NCI-H1105 (cell line): ENCODE results near the gene DOC2B.
"Not testable (repeated sequence)": the region's sequence is repeated elsewhere in the genome, so short reads cannot be mapped to it uniquely, and the experiment has no call there.

Experiments used
- DNase-seq: peaks from one replicate; lab custom pipeline; 2025; lab: John Stamatoyannopoulos, UW

The DOC2B gene

GRCh38 chr17:210402-210801, 29.0 kb upstream of the DOC2B start:
- no peak for DNase-seq

- no peak for DNase-seq
Measured at GRCh38 chr17:208429-208828, 27.0 kb upstream of the DOC2B start.

DNA sequence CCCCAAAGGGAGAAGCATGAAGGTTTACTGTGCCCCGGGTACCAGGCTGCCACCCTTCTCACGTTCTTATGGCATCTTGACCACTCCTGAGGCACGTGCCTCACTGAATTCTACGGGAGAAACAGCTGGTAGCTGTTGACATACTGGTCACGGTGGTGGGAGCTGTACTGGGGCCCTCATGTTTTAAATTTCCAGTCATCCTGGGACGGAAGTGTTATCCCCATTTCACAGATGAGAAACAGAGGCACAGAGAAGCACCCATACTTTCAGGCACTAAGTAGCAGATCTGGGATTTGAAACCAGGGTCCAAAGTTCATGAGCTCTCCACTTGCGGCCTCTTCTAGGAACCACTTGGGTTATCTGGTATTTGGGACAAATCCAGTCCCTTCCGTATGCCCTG, 26.3 kb upstream of the DOC2B start:
- DNase-seq: no peak

DNA sequence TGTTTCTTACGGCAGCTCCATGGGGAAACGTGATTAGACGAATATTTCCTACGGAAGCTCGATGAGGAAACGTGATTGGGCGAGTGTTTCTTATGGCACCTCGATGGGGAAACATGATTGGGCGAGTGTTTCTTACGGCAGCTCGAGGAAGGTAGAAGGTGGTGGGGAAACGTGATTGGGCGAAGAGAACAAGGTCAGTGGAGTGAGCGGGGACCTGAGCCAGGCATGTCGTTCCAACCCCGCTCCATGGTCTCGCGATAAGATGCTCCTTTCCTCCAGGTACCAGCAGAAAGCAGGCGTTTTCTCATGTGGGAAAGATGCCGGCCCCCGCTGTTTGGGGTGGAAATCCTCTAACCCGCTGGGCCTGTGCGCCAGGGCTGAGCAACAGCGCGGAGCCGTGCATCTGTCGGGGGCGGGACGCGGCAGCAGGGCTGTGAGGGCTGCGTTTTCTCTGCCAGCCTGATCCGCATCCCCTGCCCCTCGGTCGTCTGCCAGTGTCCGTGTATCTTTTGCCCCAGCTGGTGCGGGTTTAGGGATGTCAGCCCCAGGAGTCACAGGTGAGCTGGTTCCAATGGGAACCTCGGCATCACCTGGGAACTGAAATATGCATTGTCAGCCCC, 25.6 kb upstream of the DOC2B start:
- DNase-seq: no peak

GRCh38 chr17:206484-206883, 25.0 kb upstream of the DOC2B start:
- not testable (repeated sequence) for DNase-seq

GRCh38 chr17:205817-206216, 24.4 kb upstream of the DOC2B start:
- no peak for DNase-seq

GRCh38 chr17:205148-205669, 23.8 kb upstream of the DOC2B start:
- DNase-seq: no peak

DNA sequence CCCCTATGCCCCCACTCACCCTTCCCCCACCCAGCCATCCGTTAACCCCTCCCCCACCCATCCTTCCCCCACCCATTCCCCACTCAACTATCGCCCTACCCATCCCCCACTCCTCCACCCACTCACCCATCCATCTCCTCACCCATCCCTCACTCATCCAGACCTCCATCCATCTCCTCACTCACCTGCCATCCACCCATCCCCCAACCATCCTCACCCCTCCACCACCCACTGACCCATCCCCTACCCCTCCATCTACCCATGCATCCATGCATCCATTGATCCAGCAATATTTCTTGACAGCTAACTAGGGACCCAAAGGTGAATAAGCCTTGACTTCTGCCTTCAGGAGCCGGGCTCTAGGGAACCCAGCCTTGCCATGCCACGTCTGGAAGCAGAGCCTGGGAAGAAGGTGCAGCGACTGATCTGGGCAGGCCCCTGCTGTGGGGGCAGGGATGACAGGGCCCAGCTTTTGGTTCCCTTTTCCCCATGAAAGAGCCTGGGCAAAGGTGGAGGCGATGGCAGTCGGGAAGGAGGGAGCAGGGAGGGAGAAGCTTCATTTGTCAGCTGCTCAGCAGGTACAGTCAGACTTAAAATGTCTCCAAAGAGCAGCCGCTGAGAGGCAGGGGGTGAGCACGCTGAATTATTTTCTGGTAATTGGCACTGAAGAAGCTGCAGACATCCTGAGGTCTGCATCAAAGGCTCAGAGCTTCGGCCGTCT, 23.1 kb upstream of the DOC2B start:
- no peak for DNase-seq

- DNase-seq: no peak
Measured at GRCh38 chr17:202501-202951, 21.1 kb upstream of the DOC2B start.

- DNase-seq: not testable (repeated sequence)
Measured at GRCh38 chr17:201736-202135, 20.3 kb upstream of the DOC2B start.

DNA sequence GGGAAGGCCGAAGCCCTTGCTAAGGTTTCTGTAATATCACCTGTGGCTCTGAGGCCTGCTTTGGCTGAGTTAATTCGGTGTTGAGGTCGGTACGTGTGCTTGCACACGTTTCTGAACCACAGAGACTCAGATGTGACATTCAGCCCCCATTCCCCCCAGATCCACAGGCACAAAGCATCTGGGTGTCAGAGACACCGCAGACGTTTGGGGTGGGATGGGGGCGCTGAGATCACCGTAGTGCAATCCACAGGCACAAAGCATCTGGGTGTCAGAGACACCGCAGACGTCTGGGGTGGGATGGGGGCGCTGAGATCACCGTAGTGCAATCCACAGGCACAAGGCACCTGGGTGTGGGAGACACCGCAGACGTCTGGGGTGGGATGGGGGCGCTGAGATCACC, 19.8 kb upstream of the DOC2B start:
- not testable (repeated sequence) for DNase-seq

- no peak for DNase-seq
Measured at GRCh38 chr17:200586-200985, 19.1 kb upstream of the DOC2B start.

GRCh38 chr17:199806-200545, 18.5 kb upstream of the DOC2B start:
- DNase-seq: no peak

DNA sequence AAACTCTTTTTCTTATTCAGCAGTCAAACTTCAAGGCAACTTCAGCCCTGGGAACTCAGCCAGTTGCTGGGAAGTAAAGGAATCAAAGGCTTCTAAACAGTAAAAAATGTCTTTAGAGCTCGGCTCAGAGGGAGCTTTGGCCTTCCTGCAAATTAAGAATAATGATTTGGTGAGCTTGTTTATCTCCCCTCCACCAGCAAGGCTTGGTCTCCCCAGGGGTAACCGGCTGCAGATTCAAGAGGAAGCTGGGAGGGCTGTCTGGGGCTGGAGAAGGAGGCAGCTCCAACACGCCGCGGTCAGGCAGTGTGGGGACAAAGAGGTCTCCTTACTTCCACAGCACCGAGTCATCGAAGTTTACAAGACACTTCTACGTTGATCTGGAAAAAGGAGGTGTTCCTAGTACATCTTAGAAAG, 17.7 kb upstream of the DOC2B start:
- no peak for DNase-seq

GRCh38 chr17:198225-198624, 16.8 kb upstream of the DOC2B start:
- not testable (repeated sequence) for DNase-seq

DNA sequence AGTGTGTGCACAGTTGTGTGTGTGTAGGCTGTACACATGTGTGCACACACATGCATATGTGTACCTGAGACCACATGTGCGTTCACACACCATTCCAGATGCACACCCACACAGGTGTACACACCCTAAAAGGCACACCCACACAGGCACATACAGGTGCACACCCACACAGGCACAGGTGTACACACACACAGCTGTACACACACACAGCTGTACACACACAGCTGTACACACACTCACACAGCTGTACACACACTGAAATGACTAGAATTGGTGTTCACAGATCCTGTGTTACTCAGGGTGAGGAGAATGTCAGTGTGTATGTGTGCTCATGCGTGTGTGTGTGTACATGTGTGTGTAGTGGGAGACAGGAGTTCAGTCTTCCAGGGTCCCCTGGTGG, 15.9 kb upstream of the DOC2B start:
- no peak for DNase-seq

DNA sequence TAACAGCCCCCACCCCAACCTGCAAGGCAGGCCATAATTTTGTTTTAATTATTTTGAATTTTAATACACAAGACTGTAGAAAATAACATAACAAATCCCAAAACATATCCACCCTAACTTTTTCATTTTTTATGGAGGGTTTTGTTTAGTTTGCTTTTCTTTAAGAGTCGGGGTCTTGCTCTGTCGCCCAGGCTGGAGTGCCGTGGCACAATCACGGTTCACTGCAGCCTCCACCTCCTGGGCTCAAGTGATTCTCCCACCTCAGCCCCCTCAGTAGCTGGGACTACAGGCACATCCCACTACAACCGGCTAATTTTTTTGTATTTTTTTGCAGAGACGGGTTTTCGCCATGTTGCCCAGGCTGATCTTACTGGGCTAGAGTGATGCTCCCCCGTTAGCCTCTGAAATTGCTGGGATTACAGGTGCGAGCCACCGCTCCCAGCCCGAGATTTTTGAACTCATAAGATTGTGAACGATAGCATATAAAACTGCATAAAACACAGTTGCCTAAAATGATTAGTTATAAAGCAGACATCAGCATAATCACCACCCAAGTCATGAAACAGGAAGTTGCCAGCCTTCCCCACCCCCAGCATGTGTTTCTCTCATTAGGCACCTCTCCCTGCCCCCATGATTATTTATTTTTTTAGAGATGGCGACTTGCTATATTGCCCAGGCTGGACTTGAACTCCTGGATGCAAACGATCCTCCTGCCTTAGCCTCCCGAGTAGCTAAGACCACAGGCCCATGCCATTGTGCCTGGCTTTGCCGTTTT, 13.6 kb upstream of the DOC2B start:
- DNase-seq: no peak

- no peak for DNase-seq
Measured at GRCh38 chr17:193841-194806, 12.7 kb upstream of the DOC2B start.

GRCh38 chr17:193426-193810, 12.0 kb upstream of the DOC2B start:
- no peak for DNase-seq

- DNase-seq: no peak
Measured at GRCh38 chr17:192666-193425, 11.4 kb upstream of the DOC2B start.
